DND-41 (cell line): ENCODE data around the gene UBE2V1.

Experiments used
- ATAC-seq: fragments of 200-7000 bp; cut with Tn5 transposase; 3 replicates; pipeline ENCODE4 v1.9.1; 2021; ENCODE audit warnings: low read depth; ENCODE audit not compliant: insufficient read depth
- DNase-seq: peaks from one replicate; pipeline ENCODE4 v3.0.0-alpha.2; 2020
- H2AFZ ChIP-seq: 2 replicates; pipeline ENCODE4 v1.6.0; 2012; ENCODE audit warnings: low read depth, low read length
- H3K27ac ChIP-seq: 2 replicates; pipeline ENCODE4 v1.5.1; 2012; ENCODE audit warnings: low read length, inconsistent platforms
- H3K27me3 ChIP-seq: fragments of 200-600 bp; sonication (generic); 2 replicates; pipeline ENCODE4 v1.6.0; 2012; ENCODE audit warnings: low read length, mild to moderate bottlenecking, inconsistent platforms; ENCODE audit not compliant: insufficient read depth, poor library complexity
- H3K36me3 ChIP-seq: 2 replicates; pipeline ENCODE4 v1.5.1; 2012; ENCODE audit warnings: low read length, inconsistent platforms; ENCODE audit not compliant: insufficient read depth
- H3K4me1 ChIP-seq: 2 replicates; pipeline ENCODE4 v1.5.1; 2012; ENCODE audit warnings: mild to moderate bottlenecking, low read length; ENCODE audit not compliant: insufficient read depth
- H3K4me2 ChIP-seq: 2 replicates; pipeline ENCODE4 v1.6.0; 2012; ENCODE audit warnings: mild to moderate bottlenecking, moderate library complexity, low read length, inconsistent platforms; ENCODE audit not compliant: insufficient read depth
- H3K4me3 ChIP-seq, 2 experiments: fragments of 200-600 bp in 1 of 2; shearing (Covaris generic) in 1 of 2; 2 replicates each; pipeline ENCODE4 v1.5.1; 2012 to 2016; ENCODE audit warnings: inconsistent platforms in 2 of 2, low read length in 2 of 2, mild to moderate bottlenecking in 2 of 2, low read depth in 1 of 2, moderate library complexity in 1 of 2
- H3K79me2 ChIP-seq: 2 replicates; pipeline ENCODE4 v1.6.0; 2012; ENCODE audit warnings: low read length, inconsistent platforms; ENCODE audit not compliant: insufficient read depth
- H3K9ac ChIP-seq: 2 replicates; pipeline ENCODE4 v1.6.0; 2012; ENCODE audit warnings: low read depth, mild to moderate bottlenecking, inconsistent platforms, low read length, moderate library complexity
- H3K9me3 ChIP-seq: 2 replicates; pipeline ENCODE4 v1.5.1; 2012; ENCODE audit warnings: low read length, moderate library complexity, mild to moderate bottlenecking, inconsistent platforms; ENCODE audit not compliant: insufficient read depth, severe bottlenecking
- H4K20me1 ChIP-seq: 2 replicates; pipeline ENCODE4 v1.6.0; 2012; ENCODE audit warnings: low read length; ENCODE audit not compliant: insufficient read depth
- CTCF ChIP-seq: IDR thresholded peaks from 2 replicates; pipeline ENCODE4 v1.5.1; 2012; ENCODE audit warnings: borderline replicate concordance, low read length, moderate library complexity, mild to moderate bottlenecking; ENCODE audit not compliant: poor library complexity, severe bottlenecking; ENCODE audit errors: extremely low read depth
- EZH2 ChIP-seq: IDR thresholded peaks from 3 replicates; pipeline ENCODE4 v1.6.1; 2012; ENCODE audit warnings: borderline replicate concordance, low read depth, mild to moderate bottlenecking, moderate library complexity, low read length, inconsistent platforms; ENCODE audit not compliant: severe bottlenecking

Gene UBE2V1

DNA sequence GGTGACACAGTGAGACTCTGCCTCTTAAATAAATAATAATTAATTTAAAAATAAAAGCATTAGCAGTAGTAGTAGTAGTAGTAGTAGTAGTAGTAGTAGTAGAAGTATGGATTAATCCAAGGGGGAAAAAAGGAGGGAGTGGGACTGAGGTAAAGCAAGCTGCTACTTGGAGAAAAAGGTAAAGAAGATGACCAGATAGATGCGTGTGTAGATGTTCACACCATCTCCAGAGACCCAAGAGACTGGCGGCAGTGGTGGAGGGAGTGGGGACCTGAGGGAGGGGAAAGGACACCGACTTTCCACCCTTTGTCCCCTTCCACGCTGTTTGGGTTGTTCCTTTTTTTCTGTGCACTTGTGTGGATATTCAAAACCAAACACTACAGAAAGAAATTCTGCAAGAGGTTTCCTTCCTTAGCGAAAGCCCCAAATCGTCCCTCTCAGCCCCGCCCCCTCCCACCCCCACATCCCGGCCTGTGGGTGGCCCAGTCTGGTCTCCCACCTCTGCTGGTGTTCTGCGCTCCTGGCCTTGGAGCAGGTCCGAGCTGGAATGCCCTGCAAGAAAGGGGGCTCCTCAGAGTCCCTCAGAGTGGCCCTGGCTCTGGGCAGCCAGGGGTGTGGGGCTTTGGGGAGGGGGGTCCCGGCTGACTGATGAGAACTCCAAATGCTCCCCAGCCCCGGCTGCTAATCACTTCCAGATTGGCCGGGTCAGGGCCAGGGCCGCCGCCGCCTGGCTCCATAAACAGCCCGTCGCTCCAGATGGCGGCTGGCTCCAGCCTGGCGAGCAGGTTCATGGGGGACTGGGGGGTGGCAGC, 60.2 kb downstream of the UBE2V1 start:
- H3K9ac ChIP-seq, result no peak overlapping the region
- H3K27ac ChIP-seq, result no peak overlapping the region
- H4K20me1 ChIP-seq, result peaks cover 4% of the 10 kb centered on the region; the same call in 1 of the 2 replicates
- no peaks in the 10 kb centered on the region for H3K9me3 ChIP-seq
- no peaks in the 10 kb centered on the region for H3K36me3 ChIP-seq
- TF ChIP-seq CTCF (no peak), EZH2 (no peak)
- DNase-seq (no peak), ATAC-seq (no peak)
- peaks cover 5% of the 10 kb centered on the region; the same call in 1 of the 2 replicates for H3K4me1 ChIP-seq
- H3K27me3 ChIP-seq, result peaks cover 13% of the 10 kb centered on the region
- H3K4me2 ChIP-seq, result no peak overlapping the region
- no peak overlapping the region for H3K4me3 ChIP-seq
- no peak overlapping the region for H2AFZ ChIP-seq
- H3K79me2 ChIP-seq, result no peaks in the 10 kb centered on the region

GRCh38 chr20:50050660-50051308, 62.2 kb downstream of the UBE2V1 start:
- Histone ChIP-seq H2AFZ (no peak overlapping the region), H3K36me3 (no peaks in the 10 kb centered on the region), H3K27me3 (peaks cover 11% of the 10 kb centered on the region), H3K27ac (no peak overlapping the region), H3K4me2 (no peak overlapping the region), H3K4me1 (peaks cover 5% of the 10 kb centered on the region; the same call in 1 of the 2 replicates), H4K20me1 (no peaks in the 10 kb centered on the region), H3K79me2 (no peaks in the 10 kb centered on the region), H3K4me3 (no peak overlapping the region), H3K9me3 (no peaks in the 10 kb centered on the region), H3K9ac (no peak overlapping the region)
- no peak for DNase-seq
- TF ChIP-seq EZH2 (no peak), CTCF (no peak)
- no peak for ATAC-seq

DNA sequence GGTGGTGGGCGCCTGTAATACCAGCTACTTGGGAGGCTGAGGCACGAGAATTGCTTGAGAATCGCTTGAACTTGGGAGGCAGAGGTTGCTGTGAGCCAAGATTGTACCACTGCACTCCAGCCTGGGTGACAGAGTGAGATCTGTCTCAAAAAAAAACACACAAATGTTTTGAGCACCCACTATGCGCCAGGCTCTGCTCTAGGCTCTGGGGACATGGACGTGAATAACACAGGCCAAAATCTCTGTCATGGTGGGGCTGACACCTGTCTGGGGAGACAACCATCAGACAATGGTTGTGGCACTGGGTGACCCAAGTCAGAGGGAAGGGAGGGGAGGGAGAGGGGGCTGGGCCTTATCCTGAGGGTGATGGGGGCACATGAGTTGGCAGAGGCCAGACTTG, 62.7 kb downstream of the UBE2V1 start:
- Histone ChIP-seq H3K27me3 (peaks cover 11% of the 10 kb centered on the region), H3K9ac (no peak overlapping the region), H3K9me3 (no peaks in the 10 kb centered on the region), H3K4me2 (no peak overlapping the region), H3K79me2 (no peaks in the 10 kb centered on the region), H3K27ac (no peak overlapping the region), H3K4me1 (peaks cover 5% of the 10 kb centered on the region; the same call in 1 of the 2 replicates), H4K20me1 (no peaks in the 10 kb centered on the region), H3K4me3 (no peak overlapping the region), H2AFZ (no peak overlapping the region), H3K36me3 (no peaks in the 10 kb centered on the region)
- TF ChIP-seq CTCF, result no peak
- TF ChIP-seq EZH2, result no peak
- DNase-seq (no peak), ATAC-seq (no peak)
